ENCODE results near the gene C1orf50.

- no peak for TF ChIP-seq CTCF (conservative IDR thresholded peaks at IDR 0.05)
- no peak for TF ChIP-seq EZH2 (IDR thresholded peaks at IDR 0.05; ENCODE audit: low read depth)
Measured at GRCh38 chr1:42773420-42773819, 6.4 kb downstream of the C1orf50 start.

Measured in PC-9 (cell line).